ENCODE measurements around the gene CELF2.

Gene CELF2

DNA sequence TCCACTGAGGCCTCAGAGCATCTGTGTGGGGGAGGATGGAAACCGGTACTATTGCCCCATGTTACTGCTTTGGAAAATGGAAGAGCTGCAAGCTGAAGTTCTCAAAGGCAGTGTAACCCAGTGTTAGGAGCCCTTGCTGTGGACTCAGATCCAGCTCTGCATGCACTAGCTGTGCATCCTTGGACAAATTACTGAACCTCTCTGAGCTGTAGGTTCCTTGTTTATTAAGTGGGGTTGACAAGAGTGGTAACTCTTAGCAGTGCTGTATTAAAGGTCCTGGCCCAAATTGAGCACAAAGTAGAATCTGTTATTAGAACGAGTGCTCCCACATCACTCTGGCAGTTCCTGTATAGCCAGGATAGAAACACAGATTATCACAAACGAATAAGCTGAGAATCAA, 359.6 kb downstream of the CELF2 start:
- DNase-seq, result no peak

DNA sequence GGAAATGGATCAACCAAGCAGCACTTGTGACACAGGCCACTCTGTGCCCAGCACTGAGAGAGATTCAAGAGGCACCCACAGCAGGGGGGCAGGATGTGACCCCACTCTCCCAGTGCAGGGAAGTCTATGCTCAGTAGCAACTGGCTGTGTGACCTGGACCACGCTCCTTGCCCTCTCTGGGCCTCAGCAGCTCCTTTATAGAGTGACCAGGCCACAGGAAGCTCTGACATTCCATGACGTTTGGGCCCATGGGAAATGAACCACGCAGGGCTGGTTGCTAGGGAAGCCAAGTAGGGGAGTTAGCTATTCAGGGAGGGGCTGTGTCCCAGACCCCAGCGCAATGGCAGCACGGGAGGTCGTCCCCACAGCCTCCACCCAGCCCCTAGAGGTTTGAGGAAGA, 361.2 kb downstream of the CELF2 start:
- DNase-seq, result no peak

DNA sequence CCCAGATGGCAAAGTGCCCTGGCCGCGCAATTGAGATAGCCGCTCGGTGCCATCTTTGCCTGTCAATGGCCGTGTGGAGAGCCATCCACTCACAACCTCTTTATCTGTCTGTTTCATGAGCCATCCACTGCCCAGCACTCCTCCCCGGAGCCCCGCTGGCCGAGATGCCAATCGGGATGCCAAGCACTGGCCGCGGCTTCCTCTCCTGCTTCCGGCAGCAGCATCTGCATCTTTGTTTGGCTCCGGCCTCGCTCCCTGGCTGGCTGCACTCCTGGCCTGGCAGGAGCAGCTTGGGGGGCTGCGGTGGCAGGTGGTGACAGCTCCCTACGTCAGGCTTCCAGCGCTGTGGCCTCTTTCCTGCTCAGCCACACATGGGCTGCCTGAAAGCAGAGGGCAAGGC, 362.1 kb downstream of the CELF2 start:
- no peak for DNase-seq

DNA sequence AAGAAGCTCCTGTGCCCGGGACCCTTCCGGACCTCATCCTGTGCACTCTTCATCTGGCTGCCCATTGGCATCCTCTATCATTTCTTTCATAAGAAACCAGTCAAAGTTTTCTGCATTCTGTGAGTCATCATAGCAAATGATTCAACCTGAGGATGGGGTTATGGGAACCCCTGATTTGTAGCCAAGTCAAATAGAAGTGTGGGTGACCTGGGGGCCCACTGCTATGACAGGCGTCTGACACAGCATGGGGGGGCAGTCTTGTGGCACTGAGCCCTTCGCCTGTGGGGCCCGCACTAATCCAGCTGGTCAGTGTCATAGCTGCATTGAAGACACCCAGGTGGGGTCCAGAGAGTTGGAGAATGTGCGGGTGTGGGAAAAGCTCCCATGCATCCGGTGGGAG, 363.4 kb downstream of the CELF2 start:
- DNase-seq, result no peak

DNA sequence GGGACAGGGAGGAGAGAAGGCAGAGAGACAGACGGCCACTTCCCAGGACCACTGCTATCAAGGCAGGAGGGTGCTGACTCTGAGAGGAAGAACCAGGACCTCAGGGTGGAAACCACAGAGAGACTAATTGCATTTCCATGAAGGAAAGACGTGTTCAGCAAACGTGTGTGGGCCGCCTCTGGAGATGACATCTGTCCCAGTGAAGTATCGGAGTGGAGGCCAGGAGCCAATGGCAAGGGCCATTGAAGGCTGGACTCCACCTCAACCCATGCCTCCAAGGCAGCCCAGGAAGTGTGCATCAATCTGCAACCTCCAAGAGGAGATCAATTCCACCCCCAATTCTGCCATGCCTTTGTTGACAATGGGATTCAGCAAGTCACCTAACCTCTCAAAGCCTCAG, 363.8 kb downstream of the CELF2 start:
- no peak for DNase-seq

DNA sequence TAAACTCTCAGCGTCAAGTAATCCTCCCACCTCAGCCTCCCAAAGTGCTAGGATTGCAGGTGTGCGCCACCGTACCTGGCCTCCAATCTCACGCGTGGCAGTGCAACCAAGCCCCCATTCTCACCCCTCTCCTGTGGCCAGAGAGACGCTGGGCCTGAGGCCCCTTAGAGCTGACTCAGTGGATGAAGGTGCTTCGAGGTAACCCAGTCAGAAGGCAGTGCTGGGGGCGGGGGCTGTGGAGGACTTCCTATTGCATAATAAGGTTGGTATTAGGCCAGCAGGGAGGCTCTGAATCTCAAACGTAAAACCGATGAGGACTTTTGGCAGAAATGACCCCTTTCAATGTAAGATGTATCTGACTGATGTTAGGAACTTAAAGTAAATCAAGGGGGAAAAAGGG, 364.5 kb downstream of the CELF2 start:
- DNase-seq, result no peak

DNA sequence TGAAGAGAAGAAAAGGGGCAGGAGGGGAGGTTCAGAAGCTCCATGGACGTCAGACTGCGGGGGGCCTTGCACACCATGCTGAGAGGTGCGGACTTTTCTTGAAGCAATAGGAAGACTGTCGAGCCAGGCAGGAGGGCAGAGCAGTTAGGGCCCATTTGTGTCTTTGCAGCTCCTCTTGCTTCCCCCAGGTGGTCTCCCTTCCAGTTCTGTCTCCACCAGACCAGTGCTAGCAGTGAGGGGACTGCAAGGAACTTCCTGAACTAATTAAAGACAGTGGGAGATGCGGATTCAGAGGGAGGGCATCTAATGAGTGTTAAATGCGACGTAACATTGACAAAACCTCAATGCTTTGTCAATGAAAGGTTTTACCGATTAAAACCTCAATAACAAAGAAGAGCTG, 368.4 kb downstream of the CELF2 start:
- DNase-seq, result no peak
